H9 (cell line): ENCODE measurements around the gene ANK3. TPM values are rescaled to one million over a fixed set of nuclear protein-coding genes. Genes with fewer than 3 reads are reported as not detected.

ENCODE experiments used
- DNase-seq: peaks from one replicate; pipeline ENCODE4 v3.0.0-alpha.2; 2017
- H2AFZ ChIP-seq: one replicate; pipeline ENCODE4 v1.6.1; 2013; ENCODE audit warnings: mild to moderate bottlenecking, low read length, control low read depth, moderate library complexity
- H2AK5ac ChIP-seq: 2 replicates; pipeline ENCODE4 v1.6.1; 2013; ENCODE audit warnings: low read length, control low read depth, mixed read lengths; ENCODE audit not compliant: insufficient read length
- H2BK120ac ChIP-seq: one replicate; pipeline ENCODE4 v1.6.1; 2013; ENCODE audit warnings: low read depth, mild to moderate bottlenecking, low read length, control low read depth, inconsistent platforms; ENCODE audit not compliant: poor library complexity, severe bottlenecking
- H2BK12ac ChIP-seq: 2 replicates; pipeline ENCODE4 v1.6.1; 2013; ENCODE audit warnings: low read length, control low read depth, mixed read lengths, low read depth; ENCODE audit not compliant: insufficient read length
- H2BK15ac ChIP-seq: 2 replicates; pipeline ENCODE4 v1.6.1; 2013; ENCODE audit warnings: low read depth, low read length, control low read depth
- H2BK20ac ChIP-seq: one replicate; pipeline ENCODE4 v1.6.1; 2013; ENCODE audit warnings: low read depth, mild to moderate bottlenecking, low read length, control low read depth, inconsistent platforms; ENCODE audit not compliant: poor library complexity, severe bottlenecking
- H2BK5ac ChIP-seq: 2 replicates; pipeline ENCODE4 v1.6.1; 2013; ENCODE audit warnings: low read length, control low read depth, mixed read lengths; ENCODE audit not compliant: insufficient read length
- H3K14ac ChIP-seq: 2 replicates; pipeline ENCODE4 v1.6.1; 2013; ENCODE audit warnings: low read length, control low read depth; ENCODE audit not compliant: insufficient read depth
- H3K18ac ChIP-seq: 2 replicates; pipeline ENCODE4 v1.6.1; 2013; ENCODE audit warnings: low read depth, mild to moderate bottlenecking, mixed read lengths, low read length, control low read depth; ENCODE audit not compliant: insufficient read length
- H3K23ac ChIP-seq: 2 replicates; pipeline ENCODE4 v1.6.1; 2013; ENCODE audit warnings: low read length, control low read depth, mixed read lengths, low read depth; ENCODE audit not compliant: insufficient read length
- H3K23me2 ChIP-seq: 2 replicates; pipeline ENCODE4 v1.6.1; 2013; ENCODE audit warnings: low read depth, mild to moderate bottlenecking, mixed read lengths, low read length, control low read depth; ENCODE audit not compliant: insufficient read length, poor library complexity, severe bottlenecking
- H3K27ac ChIP-seq: 2 replicates; pipeline ENCODE4 v1.5.1; 2013; ENCODE audit warnings: low read length, control low read depth, mixed read lengths, low read depth; ENCODE audit not compliant: insufficient read length
- H3K27me3 ChIP-seq: 2 replicates; pipeline ENCODE4 v1.6.1; 2013; ENCODE audit warnings: low read length, control low read depth, inconsistent platforms; ENCODE audit not compliant: insufficient read depth
- H3K4ac ChIP-seq: 2 replicates; pipeline ENCODE4 v1.6.1; 2013; ENCODE audit warnings: low read depth, mild to moderate bottlenecking, control low read depth, inconsistent platforms, low read length, moderate library complexity
- H3K4me1 ChIP-seq: 2 replicates; pipeline ENCODE4 v1.6.1; 2013; ENCODE audit warnings: low read length, control low read depth, inconsistent platforms; ENCODE audit not compliant: insufficient read depth
- H3K4me2 ChIP-seq: 2 replicates; pipeline ENCODE4 v1.6.1; 2013; ENCODE audit warnings: low read length, control low read depth, mixed read lengths; ENCODE audit not compliant: insufficient read length, insufficient read depth
- H3K56ac ChIP-seq: 2 replicates; pipeline ENCODE4 v1.6.1; 2013; ENCODE audit warnings: low read depth, mild to moderate bottlenecking, mixed read lengths, low read length, control low read depth; ENCODE audit not compliant: insufficient read length
- H3K79me1 ChIP-seq: 2 replicates; pipeline ENCODE4 v1.6.1; 2013; ENCODE audit warnings: low read depth, mild to moderate bottlenecking, moderate library complexity, low read length, control low read depth, inconsistent platforms; ENCODE audit not compliant: insufficient read depth, poor library complexity, severe bottlenecking
- H3K79me2 ChIP-seq: 2 replicates; pipeline ENCODE4 v1.6.1; 2013; ENCODE audit warnings: low read length, control low read depth, inconsistent platforms; ENCODE audit not compliant: insufficient read depth
- H3K9ac ChIP-seq: 2 replicates; pipeline ENCODE4 v1.6.1; 2013; ENCODE audit warnings: low read length, control low read depth, mixed read lengths; ENCODE audit not compliant: insufficient read length; ENCODE audit errors: extremely low read depth
- H3K9me3 ChIP-seq: one replicate; pipeline ENCODE4 v1.6.1; 2013; ENCODE audit warnings: low read depth, low read length, inconsistent platforms; ENCODE audit not compliant: control insufficient read depth
- H3T11ph ChIP-seq: one replicate; pipeline ENCODE4 v1.6.1; 2013; ENCODE audit warnings: mild to moderate bottlenecking, low read length, control low read depth, inconsistent platforms
- H4K20me1 ChIP-seq: one replicate; pipeline ENCODE4 v1.6.1; 2013; ENCODE audit not compliant: control insufficient read depth, insufficient read length, insufficient read depth
- H4K5ac ChIP-seq: 2 replicates; pipeline ENCODE4 v1.6.1; 2013; ENCODE audit warnings: low read depth, mild to moderate bottlenecking, mixed read lengths, low read length, control low read depth; ENCODE audit not compliant: insufficient read length
- H4K8ac ChIP-seq: replicated peaks from 2 replicates; pipeline ENCODE4 v1.6.1; 2013; ENCODE audit warnings: low read length, control low read depth, mixed read lengths, low read depth; ENCODE audit not compliant: insufficient read length
- H4K91ac ChIP-seq: 2 replicates; pipeline ENCODE4 v1.6.1; 2013; ENCODE audit warnings: low read depth, mild to moderate bottlenecking, moderate library complexity, mixed read lengths, low read length, control low read depth; ENCODE audit not compliant: insufficient read length
- H3K27ac Mint-ChIP-seq, 3 experiments: 2 replicates in 2 of 3; 3 replicates in 1 of 3; pipeline ENCODE4 v1.8.0; 2020 to 2021; ENCODE audit warnings: mixed read lengths in 3 of 3, mild to moderate bottlenecking in 1 of 3, moderate library complexity in 1 of 3
- H3K27me3 Mint-ChIP-seq: 2 replicates; pipeline ENCODE4 v1.8.0; 2021; ENCODE audit warnings: low read depth, mild to moderate bottlenecking, moderate library complexity, mixed read lengths
- H3K36me3 Mint-ChIP-seq, 3 experiments: 2 replicates in 2 of 3; 3 replicates in 1 of 3; pipeline ENCODE4 v1.8.0; 2020 to 2021; ENCODE audit warnings: low read depth in 3 of 3, mixed read lengths in 3 of 3; ENCODE audit not compliant: insufficient read depth in 1 of 3
- H3K4me1 Mint-ChIP-seq, 2 experiments: 2 replicates each; pipeline ENCODE4 v1.8.0; 2020; ENCODE audit warnings: mixed read lengths in 2 of 2
- H3K4me3 Mint-ChIP-seq, 2 experiments: 2 replicates in 1 of 2; 3 replicates in 1 of 2; pipeline ENCODE4 v1.8.0; 2020 to 2021; ENCODE audit warnings: mild to moderate bottlenecking in 2 of 2, mixed read lengths in 2 of 2, moderate library complexity in 1 of 2
- H3K9me3 Mint-ChIP-seq, 2 experiments: 2 replicates in 1 of 2; 3 replicates in 1 of 2; pipeline ENCODE4 v1.8.0; 2020; ENCODE audit warnings: mild to moderate bottlenecking in 2 of 2, mixed read lengths in 2 of 2, moderate library complexity in 1 of 2
- CTCF ChIP-seq: fragments of 200-600 bp; sonication (generic); conservative IDR thresholded peaks from 3 replicates; pipeline ENCODE4 v1.8.0; 2021; ENCODE audit warnings: antibody characterized with exemption, mild to moderate bottlenecking
- WGBS: extraction: QIAGEN DNeasy Blood & Tissue Kit; methylation state at CpG from one replicate; pipeline ENCODE4 v1.1.7; 2013; ENCODE audit warnings: missing lambda C conversion rate, low lambda C conversion rate, mixed read lengths; ENCODE audit not compliant: insufficient read length; ENCODE audit errors: extremely low coverage; 5-methylcytosine and 5-hydroxymethylcytosine counted together
- total RNA-seq: library from RNA; stranded (reverse); gene quantifications from 2 replicates; pipeline ENCODE4 v1.2.1, GENCODE V29; 2021

Gene ANK3
- total RNA-seq, 1 experiment from 2014 or later = 59.6 TPM

GRCh38 chr10:60369547-60369930, 20.1 kb downstream of the ANK3 start:
- Histone ChIP-seq H3K79me2 (no peaks in the 10 kb centered on the region), H3K27ac (no peak overlapping the region), H2AFZ (no peak overlapping the region), H4K91ac (no peak overlapping the region), H2BK120ac (no peak overlapping the region), H3T11ph (no peak overlapping the region), H4K20me1 (no peaks in the 10 kb centered on the region), H3K18ac (no peak overlapping the region), H4K5ac (no peak overlapping the region), H2BK5ac (no peak overlapping the region), H3K4me1 (peaks cover 2% of the 10 kb centered on the region; the same call in 1 of the 2 replicates), H3K56ac (no peak overlapping the region), H3K79me1 (no peaks in the 10 kb centered on the region), H2BK20ac (no peak overlapping the region), H2BK12ac (no peak overlapping the region), H3K14ac (no peak overlapping the region), H4K8ac (no peak overlapping the region), H3K23me2 (no peaks in the 10 kb centered on the region), H3K4ac (no peak overlapping the region), H3K27me3 (no peaks in the 10 kb centered on the region), H3K9me3 (no peaks in the 10 kb centered on the region), H3K23ac (no peak overlapping the region), H2BK15ac (no peak overlapping the region), H2AK5ac (no peak overlapping the region), H3K4me2 (no peak overlapping the region), H3K9ac (no peak overlapping the region)
- H3K9me3 Mint-ChIP-seq = no peaks in the 10 kb centered on the region
- H3K36me3 Mint-ChIP-seq = no peaks in the 10 kb centered on the region
- H3K4me3 Mint-ChIP-seq = no peak overlapping the region
- no peak for TF ChIP-seq CTCF
- no CpG with 5 or more reads among the region's 2 CpGs for WGBS
- H3K27me3 Mint-ChIP-seq = no peaks in the 10 kb centered on the region
- peaks cover 9 to 11% of the 10 kb centered on the region in 2 experiments for H3K4me1 Mint-ChIP-seq
- no peak for DNase-seq
- H3K27ac Mint-ChIP-seq = no peak overlapping the region
